PC-9 (cell line): ENCODE measurements around the gene EPN1. TPM values are rescaled to one million over a fixed set of nuclear protein-coding genes. Genes with fewer than 3 reads are reported as not detected.

ENCODE experiments used
- Bru-seq: library from RNA; stranded (reverse); fragments of 400-500 nt; gene quantifications from one replicate; lab custom pipeline; 2021; lab: Mats Ljungman, UMichigan
- BruChase-seq, 2 experiments: library from RNA; stranded (reverse); fragments of 400-500 nt; gene quantifications; one replicate each; lab custom pipeline; 2021; lab: Mats Ljungman, UMichigan
- BruUV-seq: library from RNA; stranded (reverse); fragments of 400-500 nt; replicated peaks from 2 replicates; lab custom pipeline; 2021; lab: Mats Ljungman, UMichigan
- CTCF ChIA-PET: fragments of 300-600 bp; sonication (Branson Sonifier 250); formaldehyde crosslinking; loops from one replicate; lab custom pipeline; 2022; ENCODE audit warnings: antibody characterized with exemption; lab: Charles Lee
- POLR2A ChIA-PET: fragments of 300-600 bp; sonication (Branson Sonifier 250); formaldehyde crosslinking; loops from one replicate; lab custom pipeline; 2022; ENCODE audit warnings: antibody characterized with exemption; ENCODE audit not compliant: unreplicated experiment; lab: Charles Lee
- DNase-seq, 2 experiments: peaks; one replicate each; pipeline versions ENCODE4 v3.0.0 to v3.0.0-alpha.2; 2015 to 2022; ENCODE audit warnings: mixed read lengths in 1 of 2
- H2AFZ ChIP-seq: fragments of 200-600 bp; sonication (generic); 2 replicates; pipeline ENCODE4 v1.8.1; 2017; ENCODE audit warnings: antibody characterized with exemption
- H3F3A ChIP-seq: fragments of 200-600 bp; sonication (generic); 2 replicates; pipeline ENCODE4 v1.8.1; 2017; ENCODE audit warnings: antibody characterized with exemption, mild to moderate bottlenecking, low read depth; ENCODE audit not compliant: insufficient read depth
- H3K27ac ChIP-seq: fragments of 200-600 bp; sonication (generic); 2 replicates; pipeline ENCODE4 v1.6.1; 2016; ENCODE audit warnings: mixed run types
- H3K27me3 ChIP-seq: fragments of 200-600 bp; sonication (generic); 2 replicates; pipeline ENCODE4 v1.6.1; 2016; ENCODE audit warnings: low read depth, mixed run types; ENCODE audit not compliant: insufficient read depth
- H3K36me3 ChIP-seq: fragments of 200-600 bp; sonication (generic); 2 replicates; pipeline ENCODE4 v1.6.1; 2016; ENCODE audit warnings: low read depth, mixed run types
- H3K4me1 ChIP-seq: fragments of 200-600 bp; sonication (generic); replicated peaks from 2 replicates; pipeline ENCODE4 v1.6.1; 2016; ENCODE audit warnings: mixed run types; ENCODE audit not compliant: insufficient read depth
- H3K4me2 ChIP-seq: fragments of 200-600 bp; sonication (generic); 2 replicates; pipeline ENCODE4 v1.6.1; 2017; ENCODE audit warnings: mixed run types
- H3K4me3 ChIP-seq: fragments of 200-600 bp; sonication (generic); 2 replicates; pipeline ENCODE4 v1.6.1; 2016; ENCODE audit warnings: mixed run types
- H3K79me2 ChIP-seq: fragments of 200-600 bp; sonication (generic); 2 replicates; pipeline ENCODE4 v1.6.1; 2017; ENCODE audit warnings: low read depth, mixed run types
- H3K9me2 ChIP-seq: fragments of 200-600 bp; sonication (generic); 2 replicates; pipeline ENCODE4 v1.8.1; 2017; ENCODE audit warnings: mild to moderate bottlenecking; ENCODE audit not compliant: insufficient read depth
- H3K9me3 ChIP-seq: fragments of 200-600 bp; sonication (generic); 2 replicates; pipeline ENCODE4 v1.8.1; 2016; ENCODE audit warnings: low read depth; ENCODE audit not compliant: insufficient read depth
- H4K20me1 ChIP-seq: fragments of 200-600 bp; sonication (generic); 2 replicates; pipeline ENCODE4 v1.8.1; 2017; ENCODE audit not compliant: insufficient read depth
- CTCF ChIP-seq: fragments of 200-600 bp; sonication (generic); conservative IDR thresholded peaks from 2 replicates; pipeline ENCODE4 v1.6.1; 2017; ENCODE audit warnings: mixed run types, antibody characterized with exemption, mild to moderate bottlenecking, moderate library complexity
- EZH2 ChIP-seq: fragments of 200-600 bp; sonication (generic); IDR thresholded peaks from 2 replicates; pipeline ENCODE4 v1.8.0; 2017; ENCODE audit warnings: antibody characterized with exemption, low read depth
- intact Hi-C: fragments of 100-400 bp; cut with micrococcal nuclease; formaldehyde crosslinking; loops from one replicate; pipeline ENCODE4 v1.10.0; 2022; ENCODE audit not compliant: unreplicated experiment
- long read RNA-seq: library from polyadenylated mRNA; stranded (forward); transcript quantifications from one replicate; pipeline ENCODE4 v2.0.0, GENCODE V29; 2022
- total RNA-seq: library from RNA; stranded (reverse); gene quantifications from 2 replicates; pipeline ENCODE4 v1.2.3, GENCODE V29; 2021

The EPN1 gene
- total RNA-seq (232 and 274 TPM in 2 replicates), Bru-seq, nascent RNA (percentile 74 among the genes with signal in this experiment), BruChase-seq, experiment 1, labeled RNA remaining after a 2-hour chase (percentile 67 among the genes with signal in this experiment), BruChase-seq, experiment 2, labeled RNA remaining after a 6-hour chase (percentile 80 among the genes with signal in this experiment)
- long read RNA-seq, full-length matches to known transcripts: 32 of 145 reads
- long read RNA-seq, partial matches to known transcripts: 71 of 145 reads
- long read RNA-seq, other reads (novel, unspliced or antisense): 42 of 145 reads

- no peaks in the 10 kb centered on the region for H3K9me3 ChIP-seq
- peaks cover 36% of the 10 kb centered on the region for H3K4me1 ChIP-seq
- DNase-seq: peak; percentile 94 to 98
- H3K9me2 ChIP-seq: no peaks in the 10 kb centered on the region
- H3K27ac ChIP-seq: peak within 1 kb of the TSS; percentile 37; the same call in 1 of the 2 replicates
- H2AFZ ChIP-seq: peak within 1 kb of the TSS; percentile 76; the same call in 1 of the 2 replicates
- POLR2A ChIA-PET: interaction anchor here (0.7 kb wide), 1 partner anchor 32 kb away, joined by 6 read pairs; the partner anchor contains the start of gene ZNF581
- intact Hi-C loops: loop anchor here (1.0 kb wide), 1 partner anchor 32 kb away; the partner anchor contains the start of gene ZNF581
- BruUV-seq: no TSS peak
- no peak for TF ChIP-seq EZH2
- no peak for TF ChIP-seq CTCF
- H3K36me3 ChIP-seq: peaks cover 31% of the 10 kb centered on the region
- peaks cover 43% of the 10 kb centered on the region for H3F3A ChIP-seq
- CTCF ChIA-PET: no interaction called here
- H3K79me2 ChIP-seq: peaks cover 84% of the 10 kb centered on the region
- H3K4me2 ChIP-seq: peak within 1 kb of the TSS; percentile 92
- H3K27me3 ChIP-seq: no peaks in the 10 kb centered on the region
- peak within 1 kb of the TSS; percentile 93 for H3K4me3 ChIP-seq
- peaks cover 55% of the 10 kb centered on the region for H4K20me1 ChIP-seq
These were observed at the start of gene EPN1 for GRCh38 chr19:55674841-55675660. TSS of gene EPN1 (plus strand) at chr19:55675226. CDS start at chr19:55678628, 3,402 bp downstream.

GRCh38 chr19:55626350-55626749 is 48.7 kb upstream of the EPN1 start:
- POLR2A ChIA-PET: interaction anchor here (0.6 kb wide), 1 partner anchor 140 kb away, joined by 7 read pairs; no protein-coding TSS in a partner anchor

More at GRCh38 chr19:55626350-55626749, 48.7 kb upstream of the EPN1 start:
- Histone ChIP-seq H3K4me2 (no peak overlapping the region), H3K36me3 (no peaks in the 10 kb centered on the region), H2AFZ (no peak overlapping the region), H3K4me3 (no peak overlapping the region), H3K9me3 (no peaks in the 10 kb centered on the region), H3K9me2 (no peaks in the 10 kb centered on the region), H3F3A (peaks cover 12% of the 10 kb centered on the region), H3K27me3 (no peaks in the 10 kb centered on the region), H3K79me2 (no peaks in the 10 kb centered on the region), H3K4me1 (peaks cover 14% of the 10 kb centered on the region), H4K20me1 (peaks cover 8% of the 10 kb centered on the region), H3K27ac (no peak overlapping the region)
- BruUV-seq: no TSS peak
- TF ChIP-seq EZH2 (no peak), CTCF (no peak)
- CTCF ChIA-PET: interaction anchor here (0.5 to 1.0 kb wide), 2 partner anchors 16 to 159 kb away, joined by 5 to 6 read pairs; no protein-coding TSS in a partner anchor
- intact Hi-C loops: no loop called here
- DNase-seq: peak in 1 of 2 experiments; percentile 32
